ENCODE data around the gene PNMT. TPM values are rescaled to one million over a fixed set of nuclear protein-coding genes. Genes with fewer than 3 reads are reported as not detected.

Gene PNMT
- polyA plus RNA-seq, 1 experiment = not detected

DNA sequence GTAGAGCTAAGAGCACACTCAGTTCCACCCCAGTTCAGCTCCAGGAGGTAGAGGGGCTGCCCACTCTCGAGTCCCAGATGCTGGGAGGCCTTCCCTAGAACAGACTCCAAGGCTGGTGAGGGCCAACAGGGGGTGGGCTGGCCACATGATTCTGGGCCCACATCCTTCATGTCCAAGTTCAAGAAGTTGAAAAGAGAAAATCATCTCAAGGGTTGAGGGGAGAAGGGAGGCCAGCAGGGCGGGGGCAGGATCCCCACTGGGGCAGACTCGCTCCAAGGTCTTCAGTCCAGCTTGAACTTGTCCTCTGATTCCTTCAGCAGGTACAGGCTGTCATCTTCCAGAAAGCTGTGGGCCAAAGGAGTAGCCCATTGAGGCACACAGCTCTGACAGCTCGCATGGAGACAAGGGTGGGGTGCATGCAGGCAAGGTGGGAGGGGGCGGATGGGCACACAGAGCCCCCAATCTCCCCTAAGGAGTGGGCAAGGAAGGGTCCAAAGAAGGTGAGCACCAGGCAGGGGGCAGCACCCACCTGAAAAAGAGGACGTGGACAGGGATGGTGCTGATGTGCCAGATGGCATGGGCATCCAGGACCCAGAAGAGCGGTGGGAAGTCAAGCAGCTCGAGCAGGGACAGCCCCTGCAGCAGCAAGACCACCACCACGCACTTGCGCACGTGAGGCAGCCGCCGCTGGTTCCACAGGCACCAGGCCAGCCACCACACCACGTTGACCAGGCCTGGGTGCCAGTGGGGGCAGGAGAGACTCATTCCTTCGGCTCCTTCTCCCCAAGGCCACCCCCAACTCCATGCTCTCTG lies 4.5 kb downstream of the PNMT start:
- ChIA-PET POLR2A (no interaction called here), CTCF (interaction anchor here (0.6 to 5.0 kb wide), 8 partner anchors 8 to 125 kb away, joined by 3 to 92 read pairs (median 5); no protein-coding TSS in a partner anchor)
- DNase-seq (ENCODE audit: low read depth, low spot score) = no peak
- Histone ChIP-seq H3K27me3 (ENCODE audit: control insufficient read depth, insufficient read depth, low read length) (peaks cover 23% of the 10 kb centered on the region), H3K9me3 (ENCODE audit: control insufficient read depth, insufficient read depth, low read length) (no peaks in the 10 kb centered on the region), H3K27ac (ENCODE audit: low read depth, low read length) (no peak overlapping the region), H3K4me3 (ENCODE audit: low read depth, low read length) (no peak overlapping the region)
- no peak for TF ChIP-seq CTCF (IDR thresholded peaks at IDR 0.05; ENCODE audit: low read depth, low read length)

GRCh38 chr17:39673335-39674081 lies 5.3 kb downstream of the PNMT start:
- H3K4me3 ChIP-seq (ENCODE audit: low read depth, low read length) = no peak overlapping the region
- no peak for TF ChIP-seq CTCF (IDR thresholded peaks at IDR 0.05; ENCODE audit: low read depth, low read length)
- ChIA-PET POLR2A (no interaction called here), CTCF (interaction anchor here (1.8 to 5.0 kb wide), 2 partner anchors 8 to 51 kb away, joined by 6 to 92 read pairs; no protein-coding TSS in a partner anchor)
- H3K27me3 ChIP-seq (ENCODE audit: control insufficient read depth, insufficient read depth, low read length) = peaks cover 23% of the 10 kb centered on the region
- H3K9me3 ChIP-seq (ENCODE audit: control insufficient read depth, insufficient read depth, low read length) = no peaks in the 10 kb centered on the region
- no peak overlapping the region for H3K27ac ChIP-seq (ENCODE audit: low read depth, low read length)
- DNase-seq (ENCODE audit: low read depth, low spot score) = no peak

DNA sequence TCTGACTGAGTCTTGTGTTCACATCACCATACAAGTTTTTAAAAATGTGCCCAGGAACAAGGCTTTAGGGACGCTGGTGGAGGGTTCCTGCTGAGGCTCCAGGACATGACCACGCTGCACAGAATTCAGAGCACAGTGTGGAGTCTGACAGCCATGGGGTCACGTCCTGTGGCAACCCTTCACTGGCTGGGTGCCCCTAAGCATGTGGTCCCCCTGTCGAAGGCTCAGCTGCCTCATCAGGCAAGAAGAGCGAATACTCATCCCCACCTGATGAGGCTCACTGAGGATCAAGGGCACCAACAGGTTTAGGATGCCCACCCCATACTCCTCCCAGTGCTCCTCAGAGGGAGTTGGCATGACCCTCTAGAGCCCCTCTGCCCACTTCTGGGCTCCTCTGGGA lies 5.9 kb downstream of the PNMT start:
- Histone ChIP-seq H3K27me3 (ENCODE audit: control insufficient read depth, insufficient read depth, low read length) (peaks cover 22% of the 10 kb centered on the region), H3K4me3 (ENCODE audit: low read depth, low read length) (no peak overlapping the region), H3K27ac (ENCODE audit: low read depth, low read length) (no peak overlapping the region), H3K9me3 (ENCODE audit: control insufficient read depth, insufficient read depth, low read length) (no peaks in the 10 kb centered on the region)
- ChIA-PET POLR2A (no interaction called here), CTCF (interaction anchor here (2.0 kb wide), 1 partner anchor 53 kb away, joined by 9 read pairs; no protein-coding TSS in a partner anchor)
- no peak for DNase-seq (ENCODE audit: low read depth, low spot score)
- TF ChIP-seq CTCF (IDR thresholded peaks at IDR 0.05; ENCODE audit: low read depth, low read length) = no peak

DNA sequence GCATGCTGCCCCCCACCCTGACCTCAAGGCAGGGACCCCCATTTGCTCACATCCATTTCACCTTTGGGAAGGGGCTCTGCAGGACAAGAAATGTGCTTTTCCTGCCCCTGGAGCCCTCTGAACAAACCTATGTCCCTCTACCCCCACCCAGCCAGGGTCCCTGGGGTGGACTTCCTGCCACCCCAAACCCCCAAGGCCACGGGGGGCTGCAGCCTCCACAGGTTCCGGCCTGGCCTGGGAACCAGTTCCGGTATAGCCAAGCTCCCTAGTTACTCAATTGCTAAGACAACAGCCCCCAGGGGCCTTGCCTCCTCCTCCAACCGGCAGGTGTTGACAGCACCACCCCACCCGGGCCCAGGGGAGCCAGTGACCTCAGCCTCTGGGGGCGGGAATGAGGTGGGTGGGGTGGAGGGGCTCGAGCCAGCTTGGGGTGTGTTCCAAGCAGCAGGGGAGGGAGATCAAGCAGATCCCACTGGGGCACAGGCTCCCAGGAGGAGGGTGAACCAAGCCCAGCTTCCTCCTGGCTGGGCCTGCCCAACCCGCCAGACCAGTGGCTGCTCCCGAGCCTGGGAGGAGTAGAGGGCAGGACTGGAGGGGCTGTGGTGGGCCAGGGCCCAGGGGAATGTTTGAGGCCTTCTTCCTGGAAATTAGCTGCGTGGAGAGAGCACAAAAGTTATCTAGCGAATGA lies 6.6 kb downstream of the PNMT start:
- Histone ChIP-seq H3K27ac (ENCODE audit: low read depth, low read length) (no peak overlapping the region), H3K4me3 (ENCODE audit: low read depth, low read length) (no peak overlapping the region), H3K27me3 (ENCODE audit: control insufficient read depth, insufficient read depth, low read length) (peaks cover 17% of the 10 kb centered on the region), H3K9me3 (ENCODE audit: control insufficient read depth, insufficient read depth, low read length) (no peaks in the 10 kb centered on the region)
- ChIA-PET CTCF (interaction anchor here (2.0 kb wide), 1 partner anchor 53 kb away, joined by 9 read pairs; no protein-coding TSS in a partner anchor), POLR2A (no interaction called here)
- no peak for TF ChIP-seq CTCF (IDR thresholded peaks at IDR 0.05; ENCODE audit: low read depth, low read length)
- DNase-seq (ENCODE audit: low read depth, low spot score) = no peak

Measured in AG04450 (cell line).